Iris pigment epithelial cell (primary cell): ENCODE results near the gene ATP5ME.
"Not testable (repeated sequence)": the region's sequence is repeated elsewhere in the genome, so short reads cannot be mapped to it uniquely, and the experiment has no call there.

Experiments used
- DNase-seq: peaks from one replicate; pipeline ENCODE4 v3.0.0-alpha.2; 2011; ENCODE audit warnings: low read depth

Gene ATP5ME

DNA sequence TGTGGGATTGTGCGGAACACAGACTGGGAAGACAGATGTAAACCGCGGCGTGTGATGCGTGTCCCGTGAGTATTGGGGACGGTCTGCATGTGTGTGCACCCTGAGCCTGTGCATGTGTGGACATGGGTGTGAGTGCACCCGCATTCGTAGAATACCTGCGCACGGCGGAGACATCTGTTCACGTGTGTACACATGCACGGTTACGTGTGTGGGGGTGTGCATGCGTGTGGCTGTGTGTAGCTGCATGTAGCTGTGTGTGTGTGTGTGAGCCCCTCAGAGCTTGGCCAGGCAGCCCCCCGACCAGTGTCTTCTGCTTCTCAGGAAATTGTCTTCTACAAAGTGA is 19.6 kb downstream of the ATP5ME start:
- DNase-seq, result no peak

DNA sequence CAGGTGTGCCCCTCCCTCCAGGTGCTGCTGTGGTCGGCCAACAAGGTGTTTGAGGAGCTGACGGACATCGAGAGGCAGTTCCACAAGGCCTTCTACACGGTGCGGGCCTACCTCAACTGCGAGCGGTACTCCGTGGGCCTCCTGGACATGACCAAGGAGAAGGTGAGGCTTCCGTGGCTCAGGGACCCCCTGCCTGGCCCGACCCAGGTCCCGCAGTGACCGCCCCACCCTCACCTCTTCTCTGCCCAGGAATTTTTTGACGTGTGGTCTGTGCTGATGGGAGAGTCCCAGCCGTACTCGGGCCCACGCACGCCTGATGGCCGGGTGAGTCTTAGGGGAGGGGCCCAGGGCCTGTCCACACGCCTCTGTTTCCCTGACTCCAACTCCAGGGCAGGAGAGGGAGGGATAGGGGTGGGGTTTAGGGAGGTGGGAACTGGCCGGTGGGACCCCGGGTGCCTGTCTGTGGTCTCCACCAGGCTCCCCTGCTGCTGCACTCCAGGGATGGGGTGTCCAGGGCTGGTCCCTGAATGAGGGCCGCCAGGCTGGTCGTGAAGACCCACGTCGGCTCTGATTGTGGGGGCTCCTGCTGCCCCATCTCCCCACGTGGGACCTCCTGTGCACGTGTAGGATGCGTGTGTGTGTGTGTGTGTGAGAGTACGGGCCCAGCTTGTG is 20.1 kb downstream of the ATP5ME start:
- no peak for DNase-seq

DNA sequence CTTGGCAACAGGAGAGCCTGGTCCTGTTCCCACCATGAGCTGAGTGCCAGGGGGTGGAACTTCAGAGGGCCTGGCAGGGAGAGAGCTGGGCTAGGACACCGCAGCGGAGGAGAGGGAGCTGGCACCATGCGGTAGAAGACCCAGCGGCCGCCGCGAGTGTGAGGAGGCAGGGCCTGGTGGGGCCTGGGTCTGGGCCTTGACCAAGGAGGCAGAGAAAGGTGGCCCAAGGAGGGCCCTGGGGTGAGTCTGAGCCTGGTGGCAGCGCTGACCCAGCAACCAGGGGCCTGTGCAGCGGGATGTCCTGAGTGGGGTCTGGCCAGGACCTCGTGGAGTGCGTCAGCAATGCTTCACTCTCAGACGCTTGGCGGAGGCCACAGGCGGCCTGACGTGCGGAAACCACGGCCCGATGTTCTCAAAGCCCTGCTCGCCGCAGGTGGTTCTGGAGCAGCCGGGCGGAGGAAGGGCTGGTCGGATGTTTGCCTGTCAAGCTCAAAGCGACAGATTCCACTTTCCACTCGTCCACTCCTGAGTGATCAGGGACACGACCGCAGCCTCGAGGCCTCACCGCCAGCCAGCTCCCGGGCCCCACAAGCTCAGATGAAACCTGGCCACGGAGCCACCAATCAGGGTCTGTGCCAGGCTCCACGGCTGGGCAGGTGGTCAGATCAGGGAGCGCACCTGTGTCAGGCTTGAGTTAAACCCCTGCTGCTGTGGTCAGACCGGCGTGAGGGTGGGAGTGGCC is 20.8 kb downstream of the ATP5ME start:
- DNase-seq, result no peak

DNA sequence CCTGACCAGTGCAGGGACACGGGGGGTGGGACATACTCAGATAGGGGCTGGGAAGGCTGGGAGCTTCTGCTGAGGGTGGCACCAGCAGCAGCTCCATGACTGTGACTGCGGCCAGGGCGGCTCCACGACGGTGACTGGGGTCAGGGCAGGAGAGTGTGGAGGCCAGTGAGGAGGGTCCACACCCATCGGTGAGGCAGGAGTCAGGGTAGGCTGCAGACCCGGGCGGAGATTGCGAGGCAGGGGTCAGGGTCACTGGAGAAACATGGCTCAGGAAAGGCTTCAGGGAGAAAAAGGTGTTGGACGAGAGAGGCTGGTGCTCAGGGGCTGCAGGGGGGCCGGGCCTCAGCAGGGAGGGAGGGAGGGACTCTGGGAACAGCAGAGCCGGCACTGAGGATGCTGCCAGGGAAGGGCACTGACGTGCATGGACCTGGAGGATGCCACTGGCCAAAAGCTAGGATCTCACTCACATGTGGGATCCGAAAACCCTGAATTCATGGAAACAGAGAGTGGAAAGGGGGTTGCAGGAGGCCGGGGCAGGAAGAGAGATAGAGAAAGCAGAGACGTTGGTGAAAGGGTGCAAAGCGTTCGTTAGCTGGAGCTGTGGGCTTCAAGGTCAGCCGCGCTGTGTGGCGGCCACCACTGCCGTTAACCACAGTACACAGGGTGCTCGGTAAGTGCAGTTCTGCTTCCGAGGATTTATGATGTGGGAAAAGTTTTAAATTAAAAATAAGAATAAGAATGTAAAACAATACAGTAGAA is 22.0 kb downstream of the ATP5ME start:
- no peak for DNase-seq

DNA sequence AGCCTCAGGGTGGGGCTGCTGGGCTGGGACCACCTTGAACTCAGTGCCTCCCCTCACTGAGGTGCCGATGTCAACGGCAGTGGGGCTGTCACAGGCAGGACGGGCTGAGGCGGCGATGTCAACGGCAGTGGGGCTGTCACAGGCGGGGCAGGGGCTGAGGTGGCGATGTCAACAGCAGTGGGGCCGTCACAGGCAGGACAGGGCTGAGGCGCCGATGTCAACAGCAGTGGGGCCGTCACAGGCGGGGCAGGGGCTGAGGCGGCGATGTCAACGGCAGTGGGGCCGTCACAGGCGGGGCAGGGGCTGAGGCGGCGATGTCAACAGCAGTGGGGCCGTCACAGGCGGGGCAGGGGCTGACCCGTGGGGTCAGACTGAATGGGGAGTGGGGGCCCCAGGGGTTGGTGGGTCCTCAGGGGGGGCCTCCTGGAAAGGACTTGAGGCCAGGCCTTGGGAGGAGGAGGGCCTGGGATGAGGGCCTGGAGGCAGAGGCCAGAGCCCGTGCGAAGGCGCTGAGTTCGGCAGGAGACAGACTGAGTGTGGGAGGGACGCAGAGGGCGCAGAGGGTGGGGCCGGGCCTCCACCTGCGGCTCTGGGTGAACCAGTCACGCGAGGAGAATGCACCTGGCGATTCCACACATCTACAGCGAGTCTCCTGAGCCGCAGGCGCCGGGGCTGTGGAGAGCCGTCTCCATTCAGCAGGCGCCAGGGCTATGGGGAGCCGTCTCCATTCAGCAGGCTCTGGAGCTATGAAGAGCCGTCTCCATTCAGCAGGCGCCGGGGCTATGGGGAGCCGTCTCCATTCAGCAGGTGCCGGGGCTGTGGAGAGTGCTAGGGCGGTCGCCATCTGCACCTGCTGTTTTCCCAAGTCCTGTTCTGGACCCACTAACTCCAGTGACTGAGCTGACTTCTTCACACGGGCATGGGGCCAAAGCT is 22.9 kb downstream of the ATP5ME start:
- DNase-seq, result no peak

DNA sequence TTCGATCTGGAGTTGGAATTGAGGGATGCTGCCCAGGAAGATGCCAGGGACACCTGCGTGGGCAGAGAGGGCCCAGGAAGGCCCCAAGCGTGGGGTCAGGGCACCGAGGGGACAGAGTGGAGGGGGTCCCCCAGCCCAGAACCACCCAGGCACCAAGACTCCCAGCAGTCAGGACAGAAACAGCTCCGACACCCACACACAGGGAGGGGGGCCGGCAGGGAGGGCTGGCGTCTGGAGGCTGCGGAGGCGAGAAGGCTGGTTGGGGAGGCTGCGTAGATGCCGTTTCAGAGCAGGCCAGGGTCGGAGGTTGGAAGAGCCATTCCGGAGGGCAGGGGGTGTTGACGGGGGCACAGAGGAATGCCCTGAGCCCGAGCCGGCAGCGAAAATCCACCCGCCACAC is 23.6 kb downstream of the ATP5ME start:
- DNase-seq, result no peak

DNA sequence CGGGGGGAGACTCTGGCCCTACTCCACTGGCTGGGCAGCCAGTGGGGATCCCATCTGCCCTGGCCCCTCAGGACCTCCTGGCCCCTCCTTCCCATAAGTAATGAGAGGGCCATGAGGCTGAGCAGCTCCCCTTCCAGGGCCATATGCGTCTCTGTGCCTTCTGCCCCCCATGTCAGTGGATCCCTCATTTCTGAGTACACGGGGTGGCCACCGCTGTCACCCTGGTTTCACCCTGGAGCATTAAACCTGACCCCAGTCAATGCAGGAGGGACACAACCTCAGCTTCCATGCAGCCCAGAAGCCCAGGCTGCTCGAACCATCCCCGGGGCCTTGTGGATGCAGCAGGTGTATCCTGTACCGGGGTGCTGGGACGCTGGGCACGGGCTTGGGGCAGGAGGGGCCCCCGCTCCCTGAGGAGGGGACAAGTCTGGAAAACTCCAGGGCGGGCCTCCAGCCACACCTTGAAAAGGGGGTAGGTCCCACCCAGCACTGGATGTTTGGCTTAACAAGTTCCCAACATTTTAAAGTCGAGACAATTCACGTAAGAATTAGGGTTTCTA is 24.2 kb downstream of the ATP5ME start:
- DNase-seq, result no peak

DNA sequence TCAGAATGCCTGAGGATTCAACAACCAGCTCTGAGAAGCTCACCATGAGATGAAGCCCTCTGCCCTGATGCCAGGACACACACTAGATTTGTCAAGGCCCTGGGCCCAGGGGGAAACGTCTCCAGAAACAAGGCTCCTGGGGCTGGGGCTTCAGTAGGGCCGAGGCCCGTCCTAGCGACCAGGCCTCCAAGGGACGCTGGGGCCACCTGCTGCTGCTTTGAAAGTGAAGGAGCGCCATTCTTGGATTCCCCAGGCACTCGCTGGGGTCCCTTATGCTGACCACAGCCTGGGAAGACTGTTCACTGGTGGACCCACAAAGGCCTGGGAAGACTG is 24.8 kb downstream of the ATP5ME start:
- no peak for DNase-seq

DNA sequence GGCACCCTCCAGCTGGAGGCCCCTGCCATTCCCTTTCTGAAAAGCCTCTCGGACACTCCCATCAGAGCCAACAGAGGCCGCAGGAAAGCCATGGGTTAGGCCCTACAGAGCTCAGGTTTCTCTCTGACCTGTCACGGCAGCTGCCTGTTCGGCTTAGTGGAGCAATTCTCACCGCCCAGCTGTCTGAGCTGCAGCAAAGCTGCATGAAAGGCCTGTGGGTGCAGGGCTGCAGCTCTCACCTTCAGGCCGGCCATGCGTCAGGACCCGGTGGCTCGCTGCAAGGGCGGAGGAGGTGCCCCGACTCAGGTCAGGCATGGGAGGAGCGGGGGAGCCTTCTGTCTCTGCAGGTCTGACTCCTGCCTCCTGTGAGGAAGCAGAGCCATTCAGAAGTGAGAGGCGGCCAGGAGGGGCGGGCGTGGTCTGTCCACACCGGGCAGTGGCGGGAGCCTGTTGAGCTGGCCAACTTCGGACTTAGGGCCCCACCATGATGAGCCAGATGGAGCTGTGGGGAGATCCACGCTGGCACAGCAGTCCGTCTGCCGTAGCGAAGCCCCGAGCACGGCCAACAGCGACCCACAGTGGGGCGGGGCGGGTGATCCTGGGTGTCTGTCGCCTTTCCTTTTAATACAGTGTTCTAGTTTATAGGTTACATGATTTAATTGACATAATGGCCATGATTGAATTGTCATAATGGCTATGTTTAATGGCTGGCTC is 25.3 kb downstream of the ATP5ME start:
- DNase-seq, result no peak

DNA sequence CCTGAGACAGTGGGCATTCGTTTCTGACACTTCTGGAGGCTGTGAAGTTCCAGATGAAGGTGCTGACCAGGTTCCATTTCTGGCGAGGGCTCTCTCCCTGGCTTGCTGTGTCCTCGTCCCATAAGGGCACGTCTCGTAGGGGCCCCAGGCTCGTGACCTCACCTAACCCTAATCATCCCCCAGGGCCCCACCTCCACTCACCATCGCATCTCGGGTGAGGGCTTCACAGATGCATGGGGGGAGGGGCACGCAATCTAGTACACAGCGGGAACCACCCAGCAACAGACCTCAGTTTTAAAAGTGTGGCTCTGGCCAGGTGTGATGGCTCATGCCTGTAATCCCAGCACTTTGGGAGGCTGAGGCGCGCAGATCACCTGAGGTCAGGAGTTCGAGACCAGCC is 26.6 kb downstream of the ATP5ME start:
- DNase-seq, result no peak

DNA sequence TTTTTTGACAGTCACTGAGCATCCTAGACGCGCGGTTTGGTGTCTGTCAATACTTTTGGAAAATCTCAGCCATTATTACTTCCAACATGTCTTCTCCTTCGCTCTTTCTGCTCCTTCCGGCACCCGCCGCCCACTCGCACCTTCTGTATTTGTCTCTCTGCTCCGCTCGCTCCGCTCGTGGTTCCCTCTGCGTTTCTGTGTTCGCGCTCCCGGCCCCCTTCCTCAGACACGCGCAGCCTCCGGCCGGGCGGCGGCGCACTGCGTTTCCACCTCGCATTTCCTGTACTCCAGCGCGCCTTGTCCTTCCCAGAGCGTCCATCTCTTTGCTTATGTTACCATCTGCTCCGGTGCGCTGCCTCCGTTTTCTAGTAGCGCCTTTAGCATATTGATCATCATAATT is 27.6 kb downstream of the ATP5ME start:
- no peak for DNase-seq

DNA sequence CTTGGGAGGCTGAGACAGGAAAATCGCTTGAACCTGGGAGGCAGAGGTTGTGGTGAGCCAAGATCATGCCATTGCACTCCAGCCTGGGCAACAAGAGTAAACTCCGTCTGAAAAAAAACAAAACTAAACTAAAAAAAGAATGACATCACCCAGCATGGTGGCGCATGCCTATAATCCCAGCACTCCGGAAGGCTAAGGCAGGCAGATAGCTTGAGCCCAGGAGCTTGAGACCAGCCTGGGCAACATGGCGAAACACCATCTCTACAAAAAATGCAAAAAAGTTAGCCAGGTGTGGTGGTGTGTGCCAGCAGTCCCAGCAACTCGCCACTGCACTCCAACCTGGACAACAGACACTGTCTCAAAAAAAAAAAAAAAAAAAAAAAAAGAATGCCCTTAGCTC is 31.7 kb downstream of the ATP5ME start:
- DNase-seq, result not testable (repeated sequence)

DNA sequence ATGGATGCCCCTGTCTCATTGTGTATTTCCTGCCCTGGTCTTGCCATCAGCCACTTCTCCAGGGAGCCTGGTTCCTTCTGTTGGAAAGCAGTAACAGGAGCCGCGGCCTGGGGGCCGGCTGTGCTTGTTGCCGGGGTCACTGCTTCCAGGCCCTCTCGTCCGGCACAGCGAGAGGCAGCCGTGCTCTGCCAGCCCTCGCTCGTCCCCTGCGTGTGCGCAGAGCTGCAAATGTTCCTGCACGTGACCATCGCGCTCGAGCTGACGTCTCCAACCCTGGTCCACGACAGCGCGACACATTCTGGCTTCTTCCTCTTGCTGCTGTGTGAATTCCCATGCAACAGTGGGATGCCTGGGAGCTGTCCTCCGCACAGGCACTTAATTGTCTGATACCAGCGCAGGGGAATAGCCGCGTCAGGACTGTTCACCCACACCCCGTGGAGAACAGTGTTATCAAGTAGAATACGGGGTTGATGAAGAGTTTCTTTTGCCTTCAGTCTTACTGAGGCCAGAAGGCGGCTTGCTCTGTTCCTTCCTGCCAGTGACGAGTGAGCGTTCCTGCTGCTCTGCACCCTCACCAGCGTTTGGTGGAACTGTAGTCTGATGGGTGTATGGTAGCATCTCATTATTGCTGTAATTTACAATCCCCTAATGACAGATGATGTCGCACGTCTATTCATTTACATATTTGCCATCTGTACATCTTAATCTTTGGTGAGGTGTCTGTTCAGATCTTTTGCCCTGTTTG is 36.4 kb downstream of the ATP5ME start:
- DNase-seq, result no peak

DNA sequence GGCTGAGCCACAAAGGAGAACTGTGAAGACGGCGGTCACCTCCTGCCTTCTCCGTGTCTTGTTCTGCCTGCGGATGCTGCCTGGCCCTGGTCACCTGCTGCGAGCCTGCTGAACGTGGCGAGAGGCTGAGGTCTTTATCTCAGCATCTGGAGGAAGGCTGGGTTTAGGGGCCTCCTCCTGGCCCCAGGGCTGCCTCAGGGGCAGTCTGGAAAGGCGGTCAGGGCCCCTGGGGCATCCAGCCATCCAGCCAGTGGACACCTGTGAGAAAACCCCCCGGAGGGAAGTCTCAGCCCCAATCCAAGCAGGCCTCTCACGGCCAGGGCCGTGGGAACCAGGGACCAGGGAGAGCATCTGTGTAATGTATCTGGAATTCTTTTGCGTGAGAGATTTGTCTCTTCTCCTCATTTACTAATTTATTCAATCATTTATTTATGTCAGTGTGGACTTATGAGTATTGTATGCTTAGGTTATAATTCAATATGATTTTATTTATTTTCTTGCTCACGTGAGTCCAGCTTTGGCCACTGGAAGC is 37.4 kb downstream of the ATP5ME start:
- DNase-seq, result no peak

DNA sequence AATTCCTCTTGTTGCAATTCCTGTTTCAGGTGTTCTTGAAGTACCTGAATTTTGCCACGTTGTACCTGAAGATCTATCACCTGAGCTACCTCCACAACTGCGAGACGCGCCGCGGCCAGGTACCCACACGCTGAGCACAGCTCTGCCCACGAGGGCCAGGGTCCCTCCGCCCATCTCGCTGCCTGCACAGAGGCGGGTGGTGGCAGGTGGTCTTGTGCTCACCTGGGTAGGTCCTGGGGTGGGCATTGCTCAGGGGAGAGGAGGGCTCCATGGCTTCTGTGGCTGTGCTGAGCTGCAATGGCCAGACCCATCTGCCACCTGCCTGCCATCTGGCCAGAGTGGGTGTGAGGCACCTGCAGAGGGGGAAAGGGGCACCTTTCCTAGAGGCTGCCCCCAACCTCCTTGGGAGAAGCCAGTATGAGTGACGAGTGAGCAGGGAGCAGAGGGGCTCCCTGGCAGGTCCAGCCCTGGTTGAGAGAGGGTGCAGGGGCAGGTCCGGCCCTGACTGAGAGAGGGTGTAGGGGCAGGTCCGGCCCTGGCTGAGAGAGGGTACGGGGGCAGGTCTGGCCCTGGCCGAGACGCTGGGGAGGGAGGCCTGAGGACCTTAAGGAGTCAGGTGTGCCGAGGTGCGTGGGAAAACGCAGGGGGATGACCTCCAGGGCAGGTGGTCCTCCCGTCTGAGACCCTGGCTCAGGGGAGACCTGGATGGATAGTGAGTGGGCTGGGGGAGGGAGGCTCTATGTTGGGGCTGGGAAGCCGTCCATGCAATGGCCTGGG is 38.0 kb downstream of the ATP5ME start:
- no peak for DNase-seq

DNA sequence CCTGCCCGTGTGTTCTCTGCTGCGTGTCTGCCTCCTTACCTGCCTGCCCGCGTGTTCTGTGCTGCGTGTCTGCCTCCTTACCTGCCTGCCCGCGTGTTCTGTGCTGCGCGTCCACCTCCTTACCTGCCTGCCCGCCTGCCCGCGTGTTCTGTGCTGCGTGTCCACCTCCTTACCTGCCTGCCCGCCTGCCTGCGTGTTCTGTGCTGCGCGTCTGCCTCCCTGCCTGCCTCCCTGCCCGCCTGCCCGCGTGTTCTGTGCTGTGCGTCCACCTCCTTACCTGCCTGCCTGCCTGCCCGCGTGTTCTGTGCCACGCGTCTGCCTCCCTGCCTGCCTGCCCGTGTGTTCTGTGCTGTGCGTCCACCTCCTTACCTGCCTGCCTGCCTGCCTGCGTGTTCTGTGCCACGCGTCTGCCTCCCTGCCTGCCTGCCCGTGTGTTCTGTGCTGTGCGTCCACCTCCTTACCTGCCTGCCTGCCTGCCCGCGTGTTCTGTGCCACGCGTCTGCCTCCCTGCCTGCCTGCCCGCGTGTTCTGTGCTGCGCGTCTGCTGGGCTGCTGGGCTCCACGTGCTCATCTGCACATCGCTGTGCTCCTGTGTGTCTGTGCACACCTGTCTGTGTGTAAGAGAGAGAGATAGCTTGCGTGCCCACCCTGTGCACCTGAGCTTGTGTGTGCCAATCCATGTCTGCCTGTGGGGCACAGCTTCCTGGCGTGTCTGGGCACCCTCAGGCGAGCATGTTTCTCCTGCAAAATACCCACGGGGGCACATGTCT is 38.8 kb downstream of the ATP5ME start:
- DNase-seq, result not testable (repeated sequence)

DNA sequence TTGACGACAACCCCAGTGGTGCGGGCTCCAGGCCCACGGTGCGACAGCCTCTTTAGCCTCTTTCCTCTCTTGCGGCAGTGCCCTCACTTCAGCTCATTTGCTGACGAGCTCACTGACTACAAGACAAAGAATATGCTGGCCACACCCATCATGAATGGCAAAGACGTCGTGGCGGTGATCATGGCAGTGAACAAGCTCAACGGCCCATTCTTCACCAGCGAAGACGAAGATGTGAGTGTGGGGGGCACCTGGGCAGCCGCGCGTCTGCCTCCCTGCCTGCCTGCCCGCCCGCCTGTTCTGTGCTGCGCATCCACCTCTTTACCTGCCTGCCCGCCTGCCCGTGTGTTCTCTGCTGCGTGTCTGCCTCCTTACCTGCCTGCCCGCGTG is 39.5 kb downstream of the ATP5ME start:
- no peak for DNase-seq

DNA sequence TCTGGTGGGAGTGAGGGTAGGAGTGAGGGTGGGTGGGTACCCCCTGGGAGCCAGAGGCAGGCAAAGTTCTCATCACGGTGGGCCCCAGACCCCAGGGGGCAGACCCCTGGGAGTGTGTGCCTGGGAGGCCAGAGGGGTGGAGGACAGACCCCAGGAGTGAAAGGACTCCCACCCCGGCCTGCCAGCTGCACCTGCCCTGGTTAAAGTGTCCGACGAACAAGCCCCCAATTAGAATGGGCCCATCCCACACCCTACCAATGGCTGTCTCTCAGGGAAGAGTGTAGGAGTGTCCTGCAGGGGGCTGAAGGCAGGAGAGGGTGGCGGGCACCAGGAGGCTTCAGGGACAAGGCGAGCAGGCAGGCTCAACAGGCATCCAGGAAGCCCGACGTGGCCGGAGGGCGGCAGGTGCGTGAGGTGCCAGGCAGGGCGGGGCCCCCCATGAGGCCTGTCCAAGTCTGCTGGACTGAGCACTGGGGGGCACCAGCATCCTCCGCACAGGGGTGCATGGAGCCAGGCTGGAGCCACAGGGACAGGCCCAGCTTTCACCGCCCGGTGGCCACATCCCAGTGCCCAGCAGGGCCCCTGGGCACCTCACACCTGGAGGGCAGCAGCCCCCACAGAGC is 40.0 kb downstream of the ATP5ME start:
- no peak for DNase-seq
